IMR-90 (cell line): ENCODE measurements around the gene PLEKHA4. TPM values are rescaled to one million over a fixed set of nuclear protein-coding genes. Genes with fewer than 3 reads are reported as not detected.

Experiments used
- ATAC-seq: fragments of 200-7000 bp; cut with Tn5 transposase; 2 replicates; pipeline ENCODE4 v1.9.1; 2020; ENCODE audit warnings: low read depth, mild to moderate bottlenecking, moderate library complexity
- BruUV-seq: library from RNA; stranded (reverse); fragments of 400-500 nt; replicated peaks from 2 replicates; lab custom pipeline; 2021; lab: Mats Ljungman, UMichigan
- CTCF ChIA-PET: fragments of 300-600 bp; formaldehyde crosslinking; extraction: SDS; loops from one replicate; lab custom pipeline; 2021; ENCODE audit warnings: antibody characterized with exemption; lab: Yijun Ruan, JAX
- POLR2A ChIA-PET: fragments of 300-600 bp; sonication (Branson Sonifier 250); formaldehyde crosslinking; loops from one replicate; lab custom pipeline; 2022; ENCODE audit warnings: antibody characterized with exemption; ENCODE audit not compliant: unreplicated experiment; lab: Charles Lee
- DNase-seq: peaks from one replicate; pipeline ENCODE4 v3.0.0; 2013
- H2AFZ ChIP-seq: replicated peaks from 2 replicates; pipeline ENCODE3; 2013; ENCODE audit warnings: low read length, mild to moderate bottlenecking; ENCODE audit not compliant: poor library complexity
- H2AK5ac ChIP-seq: 2 replicates; pipeline ENCODE4 v1.6.1; 2013; ENCODE audit warnings: low read depth, low read length, inconsistent platforms
- H2AK9ac ChIP-seq: replicated peaks from 2 replicates; pipeline ENCODE3; 2013; ENCODE audit warnings: mild to moderate bottlenecking, low read depth, low read length, moderate library complexity; ENCODE audit not compliant: poor library complexity
- H2BK120ac ChIP-seq: 2 replicates; pipeline ENCODE4 v1.6.1; 2013; ENCODE audit warnings: low read depth, low read length, inconsistent platforms
- H2BK15ac ChIP-seq: 3 replicates; pipeline ENCODE4 v1.6.1; 2013; ENCODE audit warnings: low read depth, low read length, inconsistent platforms
- H2BK20ac ChIP-seq: 2 replicates; pipeline ENCODE4 v1.6.1; 2013; ENCODE audit warnings: low read depth, mild to moderate bottlenecking, inconsistent platforms, low read length, moderate library complexity
- H2BK5ac ChIP-seq: 2 replicates; pipeline ENCODE4 v1.6.1; 2013; ENCODE audit warnings: mild to moderate bottlenecking, low read depth, low read length, inconsistent platforms; ENCODE audit not compliant: poor library complexity, severe bottlenecking
- H3K14ac ChIP-seq: replicated peaks from 2 replicates; pipeline ENCODE4 v1.6.1; 2013; ENCODE audit warnings: low read depth, low read length, inconsistent platforms
- H3K18ac ChIP-seq: 2 replicates; pipeline ENCODE4 v1.6.1; 2013; ENCODE audit warnings: low read depth, low read length, control low read depth
- H3K23ac ChIP-seq: 2 replicates; pipeline ENCODE4 v1.6.1; 2013; ENCODE audit warnings: low read depth, low read length, inconsistent platforms
- H3K27ac ChIP-seq: 2 replicates; pipeline ENCODE4 v1.5.1; 2013; ENCODE audit warnings: mild to moderate bottlenecking, control low read depth, low read length; ENCODE audit not compliant: insufficient read depth
- H3K27me3 ChIP-seq: 2 replicates; pipeline ENCODE4 v1.6.1; 2013; ENCODE audit warnings: low read length; ENCODE audit not compliant: control insufficient read depth, insufficient read depth
- H3K36me3 ChIP-seq: 2 replicates; pipeline ENCODE4 v1.6.1; 2013; ENCODE audit warnings: low read length, mixed read lengths; ENCODE audit not compliant: control insufficient read depth, insufficient read depth
- H3K4ac ChIP-seq: 2 replicates; pipeline ENCODE4 v1.6.1; 2013; ENCODE audit warnings: low read depth, low read length, inconsistent platforms
- H3K4me1 ChIP-seq: 2 replicates; pipeline ENCODE4 v1.6.1; 2013; ENCODE audit warnings: low read length, mixed read lengths; ENCODE audit not compliant: control insufficient read depth, insufficient read depth
- H3K4me2 ChIP-seq: 2 replicates; pipeline ENCODE4 v1.6.1; 2013; ENCODE audit warnings: low read depth, mild to moderate bottlenecking, control low read depth, low read length, moderate library complexity
- H3K4me3 ChIP-seq: 2 replicates; pipeline ENCODE4 v1.5.1; 2013; ENCODE audit warnings: low read depth, mild to moderate bottlenecking, control low read depth, low read length, moderate library complexity; ENCODE audit not compliant: insufficient read depth
- H3K56ac ChIP-seq: 2 replicates; pipeline ENCODE4 v1.6.1; 2013; ENCODE audit warnings: low read length, inconsistent platforms; ENCODE audit not compliant: insufficient read depth; ENCODE audit errors: extremely low read depth
- H3K79me1 ChIP-seq, 2 experiments: 2 replicates each; pipeline ENCODE4 v1.6.1; 2013; ENCODE audit warnings: low read length in 2 of 2, inconsistent platforms in 1 of 2, low read depth in 1 of 2
- H3K9ac ChIP-seq: 2 replicates; pipeline ENCODE4 v1.6.1; 2013; ENCODE audit warnings: low read depth, low read length, control low read depth
- H3K9me1 ChIP-seq: 2 replicates; pipeline ENCODE4 v1.6.1; 2013; ENCODE audit warnings: low read length, inconsistent platforms; ENCODE audit not compliant: insufficient read depth
- H3K9me3 ChIP-seq: 2 replicates; pipeline ENCODE4 v1.6.1; 2013; ENCODE audit warnings: low read length; ENCODE audit not compliant: control insufficient read depth, insufficient read depth
- H4K20me1 ChIP-seq: 2 replicates; pipeline ENCODE4 v1.6.1; 2013; ENCODE audit warnings: low read length, inconsistent platforms; ENCODE audit not compliant: insufficient read depth
- H4K5ac ChIP-seq: 2 replicates; pipeline ENCODE4 v1.6.1; 2013; ENCODE audit warnings: mild to moderate bottlenecking, low read depth, low read length, control low read depth
- H4K8ac ChIP-seq, 2 experiments: 2 replicates each; pipeline ENCODE4 v1.6.1; 2013; ENCODE audit warnings: low read depth in 2 of 2, low read length in 2 of 2, control low read depth in 1 of 2, inconsistent platforms in 1 of 2
- H4K91ac ChIP-seq: 2 replicates; pipeline ENCODE4 v1.6.1; 2013; ENCODE audit warnings: low read depth, low read length, inconsistent platforms; ENCODE audit not compliant: insufficient read depth
- CEBPB ChIP-seq: IDR thresholded peaks from 2 replicates; pipeline ENCODE4 v1.6.1; 2012; ENCODE audit warnings: low read depth, low read length, improper control_type of control experiment
- CHD1 ChIP-seq: IDR thresholded peaks from 2 replicates; pipeline ENCODE4 v1.6.1; 2012; ENCODE audit warnings: low read depth, low read length, improper control_type of control experiment
- CTCF ChIP-seq: conservative IDR thresholded peaks from 2 replicates; pipeline ENCODE4 v1.5.1; 2012; ENCODE audit warnings: mild to moderate bottlenecking, low read depth, low read length, improper control_type of control experiment
- ELK1 ChIP-seq: fragments of 150-350 bp; IDR thresholded peaks from 2 replicates; pipeline ENCODE4 v1.6.1; 2016; ENCODE audit warnings: low read depth, mild to moderate bottlenecking, low read length, moderate library complexity, borderline replicate concordance
- FOS ChIP-seq: fragments of 150-350 bp; IDR thresholded peaks from 2 replicates; pipeline ENCODE4 v1.6.1; 2016; ENCODE audit warnings: low read depth, low read length
- MAFK ChIP-seq: IDR thresholded peaks from 2 replicates; pipeline ENCODE4 v1.6.1; 2012; ENCODE audit warnings: low read depth, low read length, improper control_type of control experiment
- MXI1 ChIP-seq: IDR thresholded peaks from 2 replicates; pipeline ENCODE4 v1.6.1; 2012; ENCODE audit warnings: low read depth, mild to moderate bottlenecking, low read length, moderate library complexity, borderline replicate concordance
- POLR2A ChIP-seq: IDR thresholded peaks from 2 replicates; pipeline ENCODE4 v1.6.1; 2012; ENCODE audit warnings: mild to moderate bottlenecking, low read depth, low read length
- RAD21 ChIP-seq: IDR thresholded peaks from 2 replicates; pipeline ENCODE4 v1.6.1; 2012; ENCODE audit warnings: low read length, improper control_type of control experiment
- RCOR1 ChIP-seq: IDR thresholded peaks from 2 replicates; pipeline ENCODE4 v1.6.1; 2012; ENCODE audit warnings: mild to moderate bottlenecking, low read length, improper control_type of control experiment; ENCODE audit not compliant: insufficient replicate concordance
- RFX5 ChIP-seq: IDR thresholded peaks from 2 replicates; pipeline ENCODE4 v1.8.0; 2012; ENCODE audit warnings: low read depth, mild to moderate bottlenecking, low read length, moderate library complexity
- USF2 ChIP-seq: fragments of 150-350 bp; IDR thresholded peaks from 2 replicates; pipeline ENCODE4 v1.6.1; 2017; ENCODE audit warnings: mild to moderate bottlenecking, antibody characterized with exemption, low read length, low read depth
- WGBS, 2 experiments: methylation state at CpG; one replicate each; pipeline versions ENCODE4 v1.1.5 to v1.1.7; 2013; ENCODE audit warnings: missing lambda C conversion rate in 2 of 2; ENCODE audit not compliant: insufficient read length in 1 of 2; ENCODE audit errors: extremely low coverage in 2 of 2; 5-methylcytosine and 5-hydroxymethylcytosine counted together
- dilution Hi-C: fragments of 300-500 bp; cut with HindIII; formaldehyde crosslinking; loops from one replicate; pipeline ENCODE4 v1.14.3; 2018; ENCODE audit warnings: low sequenced_read_pairs; ENCODE audit not compliant: unreplicated experiment
- in situ Hi-C: fragments of 300-500 bp; cut with MboI; formaldehyde crosslinking; loops from 3 replicates; pipeline ENCODE4 v1.14.3; 2019; ENCODE audit warnings: low sequenced_read_pairs, inconsistent platforms, mixed read lengths
- intact Hi-C: fragments of 100-400 bp; cut with micrococcal nuclease; formaldehyde crosslinking; loops from 2 replicates; pipeline ENCODE4 v1.10.0; 2022
- polyA plus RNA-seq, 3 experiments: library from polyadenylated mRNA; depleted of rRNA; stranded (reverse); fragments of >200 nt; gene quantifications; 2 replicates each; pipeline ENCODE4 v1.2.3, GENCODE V29; 2012; ENCODE audit warnings: low replicate concordance in 1 of 3
- total RNA-seq: library from RNA; depleted of rRNA; stranded (reverse); fragments of >200 nt; gene quantifications from 2 replicates; pipeline ENCODE4 v1.2.3, GENCODE V29; 2012

Gene PLEKHA4
- total and polyA plus RNA-seq, 2 of the 4 experiments (the other 2 are of a cell fraction): 4.5 to 14.4 TPM

- no peak for TF ChIP-seq MAFK
Observed at GRCh38 chr19:48796298-48797083, 71.9 kb downstream of the PLEKHA4 start (continued).

- no peak overlapping the region for H3K4me2 ChIP-seq
- no peak overlapping the region for H4K91ac ChIP-seq
- H3K4me1 ChIP-seq: peaks cover 10% of the 10 kb centered on the region
- CTCF ChIA-PET: interaction anchor here (0.6 to 2.3 kb wide), 13 partner anchors 10 to 198 kb away, joined by 3 to 14 read pairs (median 4); partner anchors contain the start of genes GYS1, HSD17B14 and RUVBL2
- no peak overlapping the region for H2BK120ac ChIP-seq
- H3K18ac ChIP-seq: no peak overlapping the region
- H2AFZ ChIP-seq: peak overlapping the region; percentile 98
- no peak overlapping the region; the same call in 1 of the 2 replicates for H4K5ac ChIP-seq
- no peak overlapping the region for H3K4me3 ChIP-seq
- no TSS peak for BruUV-seq
- no peaks in the 10 kb centered on the region for H3K79me1 ChIP-seq
- in situ Hi-C loops: no loop called here
- no CpG with 5 or more reads among the region's 2 CpGs for WGBS, 2 experiments
- H3K9me3 ChIP-seq: no peaks in the 10 kb centered on the region
- POLR2A ChIA-PET: no interaction called here
- H3K23ac ChIP-seq: no peak overlapping the region
- no peaks in the 10 kb centered on the region for H3K36me3 ChIP-seq
- H3K56ac ChIP-seq: no peak overlapping the region
- H3K27me3 ChIP-seq: no peaks in the 10 kb centered on the region
- dilution Hi-C loops: no loop called here
- no peak overlapping the region for H2BK5ac ChIP-seq
- H3K14ac ChIP-seq: no peak overlapping the region
- 0 out of 2 replicates have a peak, but pooled peaks cover 2% of the 10 kb centered on the region for H4K20me1 ChIP-seq
- H3K27ac ChIP-seq: no peak overlapping the region
- no peaks in the 10 kb centered on the region for H3K9me1 ChIP-seq
- ATAC-seq (peak; percentile 2; the same call in 1 of the 2 replicates), DNase-seq (no peak)
- intact Hi-C loops: loop anchor here (1.0 to 2.0 kb wide), 3 partner anchors 41 to 175 kb away; partner anchors contain the start of gene HSD17B14
- no peak overlapping the region for H3K4ac ChIP-seq
- H2AK5ac ChIP-seq: no peak overlapping the region
- peak overlapping the region; percentile 0 to 87; a peak in 2 of 4 replicates for H4K8ac ChIP-seq
- H3K9ac ChIP-seq: no peak overlapping the region
- H2AK9ac ChIP-seq: peak overlapping the region; percentile 89
- no peak overlapping the region for H2BK15ac ChIP-seq
- H2BK20ac ChIP-seq: no peak overlapping the region
- TF ChIP-seq POLR2A (no peak), FOS (no peak), USF2 (no peak), RCOR1 (no peak), RAD21 (no peak), MAFK (no peak), CTCF (no peak), CEBPB (no peak), MXI1 (no peak), CHD1 (no peak), RFX5 (no peak), ELK1 (no peak)
Observed at GRCh38 chr19:48795685-48796070, 72.7 kb downstream of the PLEKHA4 start.
